Measurements from ENCODE around the gene S100A9. TPM values are rescaled to one million over a fixed set of nuclear protein-coding genes. Genes with fewer than 3 reads are reported as not detected.

Gene S100A9
- total RNA-seq, 1 experiment from 2014 or later = not detected

- Histone ChIP-seq H3K23me2 (ENCODE audit: insufficient read length, low read depth, low read length, poor library complexity, severe bottlenecking) (no peaks in the 10 kb centered on the region), H3K4me2 (ENCODE audit: insufficient read depth, insufficient read length, low read length) (no peak overlapping the region), H3T11ph (ENCODE audit: low read length) (no peak overlapping the region), H4K5ac (ENCODE audit: insufficient read length, low read depth, low read length) (no peak overlapping the region), H3K18ac (ENCODE audit: insufficient read length, low read depth, low read length) (no peak overlapping the region), H3K4me1 (ENCODE audit: insufficient read depth, low read length) (no peaks in the 10 kb centered on the region), H3K27me3 (ENCODE audit: insufficient read depth, low read length) (no peaks in the 10 kb centered on the region), H3K23ac (ENCODE audit: insufficient read length, low read depth, low read length) (no peak overlapping the region), H3K79me2 (ENCODE audit: insufficient read depth, low read length) (no peaks in the 10 kb centered on the region), H4K20me1 (ENCODE audit: control insufficient read depth, insufficient read depth, insufficient read length) (no peaks in the 10 kb centered on the region), H2BK5ac (ENCODE audit: insufficient read length, low read length) (no peak overlapping the region), H2BK15ac (ENCODE audit: low read depth, low read length) (no peak overlapping the region), H3K56ac (ENCODE audit: insufficient read length, low read depth, low read length) (no peak overlapping the region), H2AK5ac (ENCODE audit: insufficient read length, low read length) (no peak overlapping the region), H3K9ac (ENCODE audit: extremely low read depth, insufficient read length, low read length) (no peak overlapping the region), H3K4ac (ENCODE audit: low read depth, low read length) (no peak overlapping the region), H2BK12ac (ENCODE audit: insufficient read length, low read depth, low read length) (no peak overlapping the region), H3K79me1 (ENCODE audit: insufficient read depth, low read depth, low read length, poor library complexity, severe bottlenecking) (no peaks in the 10 kb centered on the region), H3K9me3 (ENCODE audit: control insufficient read depth, low read depth, low read length) (no peaks in the 10 kb centered on the region), H3K27ac (ENCODE audit: insufficient read length, low read depth, low read length) (no peak overlapping the region), H4K8ac (replicated peaks; ENCODE audit: insufficient read length, low read depth, low read length) (no peak overlapping the region), H3K14ac (ENCODE audit: insufficient read depth, low read length) (no peak overlapping the region), H2AFZ (ENCODE audit: low read length) (no peak overlapping the region), H2BK120ac (ENCODE audit: low read depth, low read length, poor library complexity, severe bottlenecking) (no peak overlapping the region), H4K91ac (ENCODE audit: insufficient read length, low read depth, low read length) (no peak overlapping the region), H2BK20ac (ENCODE audit: low read depth, low read length, poor library complexity, severe bottlenecking) (no peak overlapping the region)
- H3K4me1 Mint-ChIP-seq = no peaks in the 10 kb centered on the region
- peaks cover 3 to 14% of the 10 kb centered on the region in 2 experiments; a peak in 3 of 5 replicates for H3K9me3 Mint-ChIP-seq
- no peak overlapping the region for H3K4me3 Mint-ChIP-seq
- WGBS (ENCODE audit: extremely low coverage, insufficient read length, low lambda C conversion rate) = no CpG with 5 or more reads among the region's 10 CpGs
- peaks cover 11% of the 10 kb centered on the region for H3K27me3 Mint-ChIP-seq (ENCODE audit: low read depth)
- peak; percentile 12 for DNase-seq
- no peak overlapping the region for H3K27ac Mint-ChIP-seq
- no peak for TF ChIP-seq CTCF (conservative IDR thresholded peaks at IDR 0.05)
- H3K36me3 Mint-ChIP-seq (ENCODE audit: insufficient read depth in 1 of 3, low read depth in 3 of 3) = no peaks in the 10 kb centered on the region
Observed at GRCh38 chr1:153379591-153379990, 21.9 kb downstream of the S100A9 start.

Data from H9 (cell line).